Measurements from ENCODE around the gene CEP128.

The CEP128 gene

GRCh38 chr14:80560800-80561657 is 380.5 kb downstream of the CEP128 start:
- H3K9me3 Mint-ChIP-seq, result no peaks in the 10 kb centered on the region
- ATAC-seq (replicated peaks; ENCODE audit: extremely low read depth, poor library complexity, severe bottlenecking) (no peak), DNase-seq (ENCODE audit: low spot score in 2 of 2) (no peak)
- no peak overlapping the region for H3K4me3 Mint-ChIP-seq
- H3K27me3 Mint-ChIP-seq, result no peaks in the 10 kb centered on the region
- no peaks in the 10 kb centered on the region for H3K36me3 Mint-ChIP-seq (ENCODE audit: insufficient read depth)
- no peak overlapping the region for H3K27ac Mint-ChIP-seq (ENCODE audit: low read depth)
- no peaks in the 10 kb centered on the region for H3K4me1 Mint-ChIP-seq

GRCh38 chr14:80554139-80554538 is 387.4 kb downstream of the CEP128 start:
- H3K27me3 Mint-ChIP-seq, result no peaks in the 10 kb centered on the region
- DNase-seq (ENCODE audit: low spot score in 2 of 2) (no peak), ATAC-seq (replicated peaks; ENCODE audit: extremely low read depth, poor library complexity, severe bottlenecking) (no peak)
- no peaks in the 10 kb centered on the region for H3K4me1 Mint-ChIP-seq
- no peak overlapping the region for H3K4me3 Mint-ChIP-seq
- no peaks in the 10 kb centered on the region for H3K36me3 Mint-ChIP-seq (ENCODE audit: insufficient read depth)
- no peak overlapping the region for H3K27ac Mint-ChIP-seq (ENCODE audit: low read depth)
- no peaks in the 10 kb centered on the region for H3K9me3 Mint-ChIP-seq

GRCh38 chr14:80549141-80549540 is 392.4 kb downstream of the CEP128 start:
- H3K27ac Mint-ChIP-seq (ENCODE audit: low read depth), result no peak overlapping the region
- DNase-seq (ENCODE audit: low spot score in 2 of 2), result no peak
- no peaks in the 10 kb centered on the region for H3K27me3 Mint-ChIP-seq
- H3K36me3 Mint-ChIP-seq (ENCODE audit: insufficient read depth), result no peaks in the 10 kb centered on the region
- no peak overlapping the region for H3K4me3 Mint-ChIP-seq
- no peak for ATAC-seq (replicated peaks; ENCODE audit: extremely low read depth, poor library complexity, severe bottlenecking)
- no peaks in the 10 kb centered on the region for H3K9me3 Mint-ChIP-seq
- no peaks in the 10 kb centered on the region for H3K4me1 Mint-ChIP-seq

GRCh38 chr14:80545935-80546854 is 395.3 kb downstream of the CEP128 start:
- H3K4me1 Mint-ChIP-seq, result no peaks in the 10 kb centered on the region
- ATAC-seq (replicated peaks; ENCODE audit: extremely low read depth, poor library complexity, severe bottlenecking) (no peak), DNase-seq (ENCODE audit: low spot score in 2 of 2) (no peak)
- peaks cover 1% of the 10 kb centered on the region for H3K36me3 Mint-ChIP-seq (ENCODE audit: insufficient read depth)
- H3K4me3 Mint-ChIP-seq, result no peak overlapping the region
- no peak overlapping the region for H3K27ac Mint-ChIP-seq (ENCODE audit: low read depth)
- H3K27me3 Mint-ChIP-seq, result no peaks in the 10 kb centered on the region
- no peaks in the 10 kb centered on the region for H3K9me3 Mint-ChIP-seq

- ATAC-seq (replicated peaks; ENCODE audit: extremely low read depth, poor library complexity, severe bottlenecking) (no peak), DNase-seq (ENCODE audit: low spot score in 2 of 2) (no peak)
- H3K27ac Mint-ChIP-seq (ENCODE audit: low read depth), result no peak overlapping the region
- no peaks in the 10 kb centered on the region for H3K27me3 Mint-ChIP-seq
- H3K36me3 Mint-ChIP-seq (ENCODE audit: insufficient read depth), result peaks cover 1% of the 10 kb centered on the region
- no peaks in the 10 kb centered on the region for H3K4me1 Mint-ChIP-seq
- H3K9me3 Mint-ChIP-seq, result no peaks in the 10 kb centered on the region
- H3K4me3 Mint-ChIP-seq, result no peak overlapping the region
These were observed 397.2 kb downstream of the CEP128 start for GRCh38 chr14:80544366-80544765.

GRCh38 chr14:80543211-80543610 is 398.3 kb downstream of the CEP128 start:
- no peak overlapping the region for H3K27ac Mint-ChIP-seq (ENCODE audit: low read depth)
- H3K27me3 Mint-ChIP-seq, result no peaks in the 10 kb centered on the region
- H3K4me1 Mint-ChIP-seq, result no peaks in the 10 kb centered on the region
- ATAC-seq (replicated peaks; ENCODE audit: extremely low read depth, poor library complexity, severe bottlenecking) (no peak), DNase-seq (ENCODE audit: low spot score in 2 of 2) (no peak)
- no peaks in the 10 kb centered on the region for H3K9me3 Mint-ChIP-seq
- H3K4me3 Mint-ChIP-seq, result no peak overlapping the region
- peaks cover 1% of the 10 kb centered on the region for H3K36me3 Mint-ChIP-seq (ENCODE audit: insufficient read depth)

- no peak for DNase-seq (ENCODE audit: low spot score in 2 of 2)
- Mint-ChIP-seq H3K9me3 (no peaks in the 10 kb centered on the region), H3K27ac (ENCODE audit: low read depth) (no peak overlapping the region), H3K36me3 (ENCODE audit: insufficient read depth) (peaks cover 1% of the 10 kb centered on the region), H3K4me3 (no peak overlapping the region), H3K27me3 (no peaks in the 10 kb centered on the region), H3K4me1 (no peaks in the 10 kb centered on the region)
- no peak for ATAC-seq (replicated peaks; ENCODE audit: extremely low read depth, poor library complexity, severe bottlenecking)
These were observed 402.7 kb downstream of the CEP128 start for GRCh38 chr14:80538633-80539375.

GRCh38 chr14:80537626-80538025 is 403.9 kb downstream of the CEP128 start:
- no peak for ATAC-seq (replicated peaks; ENCODE audit: extremely low read depth, poor library complexity, severe bottlenecking)
- Mint-ChIP-seq H3K9me3 (no peaks in the 10 kb centered on the region), H3K36me3 (ENCODE audit: insufficient read depth) (peaks cover under 1% of the 10 kb centered on the region), H3K27ac (ENCODE audit: low read depth) (no peak overlapping the region), H3K4me1 (no peaks in the 10 kb centered on the region), H3K4me3 (no peak overlapping the region), H3K27me3 (no peaks in the 10 kb centered on the region)
- no peak for DNase-seq (ENCODE audit: low spot score in 2 of 2)

- ATAC-seq (replicated peaks; ENCODE audit: extremely low read depth, poor library complexity, severe bottlenecking) (no peak), DNase-seq (ENCODE audit: low spot score in 2 of 2) (no peak)
- H3K4me1 Mint-ChIP-seq, result no peaks in the 10 kb centered on the region
- H3K9me3 Mint-ChIP-seq, result no peaks in the 10 kb centered on the region
- H3K4me3 Mint-ChIP-seq, result no peak overlapping the region
- H3K36me3 Mint-ChIP-seq (ENCODE audit: insufficient read depth), result no peaks in the 10 kb centered on the region
- H3K27me3 Mint-ChIP-seq, result no peaks in the 10 kb centered on the region
- H3K27ac Mint-ChIP-seq (ENCODE audit: low read depth), result no peak overlapping the region
These were observed 405.1 kb downstream of the CEP128 start for GRCh38 chr14:80536456-80536855.

GRCh38 chr14:80535171-80535570 is 406.4 kb downstream of the CEP128 start:
- Mint-ChIP-seq H3K27me3 (no peaks in the 10 kb centered on the region), H3K27ac (ENCODE audit: low read depth) (no peak overlapping the region), H3K4me3 (no peak overlapping the region), H3K4me1 (no peaks in the 10 kb centered on the region), H3K36me3 (ENCODE audit: insufficient read depth) (no peaks in the 10 kb centered on the region), H3K9me3 (no peaks in the 10 kb centered on the region)
- DNase-seq (ENCODE audit: low spot score in 2 of 2) (no peak), ATAC-seq (replicated peaks; ENCODE audit: extremely low read depth, poor library complexity, severe bottlenecking) (no peak)

GRCh38 chr14:80523518-80524117 is 417.9 kb downstream of the CEP128 start:
- ATAC-seq (replicated peaks; ENCODE audit: extremely low read depth, poor library complexity, severe bottlenecking), result no peak
- DNase-seq (ENCODE audit: low spot score in 2 of 2), result no peak
- Mint-ChIP-seq H3K36me3 (ENCODE audit: insufficient read depth) (peaks cover 3% of the 10 kb centered on the region), H3K4me3 (no peak overlapping the region), H3K27me3 (no peaks in the 10 kb centered on the region), H3K4me1 (no peaks in the 10 kb centered on the region), H3K9me3 (no peaks in the 10 kb centered on the region), H3K27ac (ENCODE audit: low read depth) (no peak overlapping the region)

GRCh38 chr14:80522936-80523335 is 418.6 kb downstream of the CEP128 start:
- peaks cover 3% of the 10 kb centered on the region for H3K36me3 Mint-ChIP-seq (ENCODE audit: insufficient read depth)
- no peak for DNase-seq (ENCODE audit: low spot score in 2 of 2)

More at GRCh38 chr14:80522936-80523335, 418.6 kb downstream of the CEP128 start:
- no peak for ATAC-seq (replicated peaks; ENCODE audit: extremely low read depth, poor library complexity, severe bottlenecking)
- H3K27ac Mint-ChIP-seq (ENCODE audit: low read depth), result no peak overlapping the region
- H3K4me3 Mint-ChIP-seq, result no peak overlapping the region
- H3K4me1 Mint-ChIP-seq, result no peaks in the 10 kb centered on the region
- H3K9me3 Mint-ChIP-seq, result no peaks in the 10 kb centered on the region
- H3K27me3 Mint-ChIP-seq, result no peaks in the 10 kb centered on the region
